DMS153 treated with DMSO at 0.1 percent for 48 hours (cell line): ENCODE measurements around the gene LAMA1.
"Not testable (repeated sequence)": the region's sequence is repeated elsewhere in the genome, so short reads cannot be mapped to it uniquely, and the experiment has no call there.

Experiments
- DNase-seq: peaks from one replicate; lab custom pipeline; 2025; ENCODE audit not compliant: unreplicated experiment; lab: John Stamatoyannopoulos, UW

The LAMA1 gene

DNA sequence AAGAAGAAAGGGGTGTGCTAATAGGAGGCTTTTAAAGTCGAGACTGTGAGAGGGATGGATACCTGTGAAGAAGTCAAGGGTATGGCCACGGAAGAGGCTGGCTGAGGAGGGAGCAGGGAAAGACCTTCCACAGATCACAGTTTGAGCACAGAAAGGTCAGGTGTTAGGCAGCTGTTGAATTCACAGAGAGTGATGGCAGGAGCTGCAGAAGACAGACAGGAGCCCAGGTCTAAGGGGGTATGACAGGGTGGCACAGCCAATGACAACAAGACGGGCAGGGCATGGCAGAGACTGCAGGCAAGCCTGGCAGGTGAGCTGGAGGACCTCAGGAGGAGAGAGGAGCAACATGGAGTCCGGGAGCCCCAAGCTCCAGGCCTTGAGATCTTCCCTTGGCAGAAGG is 163.1 kb downstream of the LAMA1 start:
- no peak for DNase-seq

DNA sequence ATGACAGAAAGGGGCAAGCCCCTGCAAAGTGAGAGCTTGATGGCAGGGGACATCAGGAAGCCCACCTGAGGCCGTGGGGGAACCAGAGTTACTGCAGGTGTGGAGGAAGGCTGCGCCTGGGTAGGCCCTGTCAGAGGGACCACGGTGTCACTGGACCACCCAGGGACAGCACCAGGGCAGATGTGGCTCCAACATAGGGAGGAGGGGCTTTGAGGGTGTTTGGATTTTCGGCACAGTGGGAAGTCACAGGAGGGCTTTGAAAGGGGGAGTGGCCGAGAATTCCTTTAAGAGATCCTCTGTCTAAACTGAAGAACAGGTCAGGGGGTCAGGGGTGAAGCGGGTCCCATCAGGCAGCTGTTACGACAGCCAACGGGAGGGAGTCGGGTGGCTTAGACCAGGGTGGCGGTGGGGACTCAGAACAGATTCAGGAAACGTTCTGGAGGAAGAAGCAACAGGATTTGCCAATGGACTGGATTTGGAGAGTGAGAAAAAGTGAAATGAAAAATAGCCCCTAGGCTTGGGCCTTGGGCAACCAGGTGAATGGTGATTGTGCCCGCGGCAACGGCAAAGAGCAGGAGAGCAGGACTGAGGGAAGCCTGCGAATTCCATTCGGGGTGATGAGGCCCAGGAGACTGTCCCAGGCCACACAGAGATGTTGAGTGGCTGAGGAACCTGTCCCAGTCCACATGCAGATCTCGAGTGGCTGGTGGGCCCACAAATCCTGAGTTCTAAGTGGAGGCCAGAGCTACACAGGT is 166.1 kb downstream of the LAMA1 start:
- DNase-seq = no peak

GRCh38 chr18:6950641-6951040 is 167.0 kb downstream of the LAMA1 start:
- DNase-seq = no peak

- DNase-seq = no peak
These were observed 167.6 kb downstream of the LAMA1 start for GRCh38 chr18:6949800-6950586.

DNA sequence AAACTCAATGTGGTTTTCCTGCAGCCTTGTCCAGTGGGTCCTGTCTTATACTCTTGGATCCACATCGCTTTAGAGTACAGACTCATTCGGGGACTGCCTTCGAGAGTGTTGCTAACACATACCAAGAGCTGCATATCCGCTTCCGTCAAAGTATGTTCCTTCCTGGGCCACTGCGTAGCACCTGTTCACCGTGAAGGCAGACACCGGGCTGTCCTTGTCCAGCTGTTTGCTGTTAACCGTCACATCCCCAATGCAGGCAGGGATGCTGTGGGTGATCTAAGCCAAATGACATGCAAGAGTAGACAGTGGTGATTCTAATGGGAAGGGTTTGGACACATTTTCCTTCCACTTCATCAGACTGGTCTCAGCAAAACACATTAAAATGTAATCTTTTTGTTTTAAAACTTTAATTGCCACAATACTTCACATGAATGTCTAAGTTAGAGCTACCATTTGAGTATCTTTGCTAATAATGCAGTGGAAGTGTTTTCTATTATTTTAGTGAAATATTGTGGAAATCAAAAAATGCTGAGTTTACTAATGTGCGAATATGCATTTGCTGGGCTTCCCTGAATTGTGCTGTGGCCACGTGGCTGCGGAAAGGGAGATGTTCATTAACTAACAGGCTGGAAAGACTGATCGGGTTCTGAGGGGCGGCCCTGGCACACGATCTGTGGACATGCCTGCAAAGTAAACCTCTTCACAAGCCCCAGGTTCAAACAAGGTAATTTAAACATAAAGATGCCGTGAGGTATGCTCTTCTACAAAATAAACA is 169.1 kb downstream of the LAMA1 start:
- no peak for DNase-seq

GRCh38 chr18:6947338-6948030 is 170.1 kb downstream of the LAMA1 start:
- DNase-seq = no peak

GRCh38 chr18:6943143-6943542 is 174.5 kb downstream of the LAMA1 start:
- DNase-seq = no peak

GRCh38 chr18:6942742-6943141 is 174.9 kb downstream of the LAMA1 start:
- no peak for DNase-seq

GRCh38 chr18:6941996-6942395 is 175.6 kb downstream of the LAMA1 start:
- no peak for DNase-seq

GRCh38 chr18:6940451-6940850 is 177.1 kb downstream of the LAMA1 start:
- no peak for DNase-seq

GRCh38 chr18:6939972-6940371 is 177.6 kb downstream of the LAMA1 start:
- DNase-seq = no peak

DNA sequence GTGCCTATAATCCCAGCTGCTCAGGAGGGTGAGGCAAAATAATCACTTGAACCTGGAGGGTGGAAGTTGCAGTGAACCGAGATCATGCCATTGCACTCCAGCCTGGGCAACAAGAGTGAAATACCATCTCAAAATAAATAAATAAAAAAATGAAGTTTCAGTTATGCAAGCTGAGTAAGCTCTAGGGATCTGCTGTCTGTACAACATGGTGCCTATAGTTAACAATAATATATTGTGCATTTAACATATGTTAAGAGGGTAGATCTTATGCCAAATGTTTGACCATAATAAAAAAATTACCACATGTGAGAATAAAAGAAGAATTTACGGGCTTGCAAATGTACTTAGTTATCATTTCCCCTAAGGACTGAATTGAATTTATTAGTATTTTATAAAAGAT is 179.2 kb downstream of the LAMA1 start:
- DNase-seq = not testable (repeated sequence)

DNA sequence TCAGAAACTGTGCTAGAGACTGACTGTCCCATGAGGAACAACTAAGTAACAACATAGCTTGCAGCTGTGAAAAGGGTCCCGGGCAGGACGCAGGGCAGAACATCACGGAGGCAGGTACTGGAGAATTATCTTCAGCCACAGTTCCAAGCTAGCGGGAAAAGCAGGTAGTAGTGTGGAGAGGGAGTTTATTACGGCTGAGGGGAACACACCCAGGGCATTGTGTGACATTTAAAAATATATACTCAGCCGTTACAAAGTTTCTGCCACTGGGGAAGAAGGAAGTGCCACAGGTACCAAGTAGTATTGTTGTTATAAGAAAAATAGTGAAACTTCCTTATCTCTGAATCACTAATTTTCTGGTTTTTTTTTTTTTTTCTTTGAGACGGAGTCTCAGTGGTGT is 179.6 kb downstream of the LAMA1 start:
- DNase-seq = no peak

- DNase-seq = no peak
These were observed 182.7 kb downstream of the LAMA1 start for GRCh38 chr18:6934859-6935258.

GRCh38 chr18:6929370-6930102 is 188.1 kb downstream of the LAMA1 start:
- DNase-seq = no peak

DNA sequence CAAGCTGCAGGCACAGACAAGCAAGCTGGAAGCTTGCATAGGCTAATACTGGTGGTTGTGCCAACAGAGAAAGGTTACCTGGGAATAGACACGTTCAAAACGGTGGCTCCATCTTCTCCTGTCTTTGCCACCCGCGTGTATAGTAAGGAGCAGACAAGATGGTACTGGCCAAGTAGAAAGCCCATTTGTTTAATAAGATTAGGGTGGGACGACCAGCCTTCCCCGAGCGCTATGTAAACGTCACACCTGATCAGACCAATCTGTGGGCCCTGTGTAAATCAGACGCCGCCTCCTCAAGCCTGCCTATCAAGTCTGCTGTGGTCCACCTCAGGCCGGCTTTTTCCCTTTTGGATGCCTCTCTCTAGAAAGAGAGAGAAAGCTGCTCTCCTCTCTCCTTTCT is 189.2 kb downstream of the LAMA1 start:
- no peak for DNase-seq

- DNase-seq = no peak
These were observed 190.4 kb downstream of the LAMA1 start for GRCh38 chr18:6927153-6927552.

GRCh38 chr18:6923220-6923619 is 194.4 kb downstream of the LAMA1 start:
- no peak for DNase-seq

DNA sequence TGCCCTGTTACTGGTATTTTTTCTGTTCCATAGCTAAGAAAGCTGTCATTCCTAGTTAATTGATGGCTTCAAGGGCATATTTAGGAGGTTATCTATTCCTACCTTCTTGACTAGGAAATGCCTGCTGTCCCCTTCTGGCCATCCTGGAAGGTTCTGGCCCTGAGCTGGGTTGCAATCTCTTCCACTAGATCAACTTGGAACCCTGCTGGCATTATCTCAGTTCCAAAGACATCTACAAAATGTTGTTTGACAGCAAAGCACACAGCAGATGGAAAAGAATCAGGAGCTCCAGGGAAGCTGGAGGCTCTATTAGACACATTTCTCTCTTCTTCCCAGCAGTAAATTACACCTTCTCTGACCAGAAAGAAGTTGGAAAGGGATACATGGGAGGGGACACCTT is 196.0 kb downstream of the LAMA1 start:
- no peak for DNase-seq
